Hindlimb muscle (tissue), 1 donor: ENCODE measurements around the gene SCN1A. TPM values are rescaled to one million over a fixed set of nuclear protein-coding genes. Genes with fewer than 3 reads are reported as not detected.
"Not testable (repeated sequence)": the region's sequence is repeated elsewhere in the genome, so short reads cannot be mapped to it uniquely, and the experiment has no call there.

Source experiments
- DNase-seq: peaks from one replicate; pipeline ENCODE4 v3.0.0-alpha.2; 2013
- polyA plus RNA-seq: library from polyadenylated mRNA; unstranded; fragments of 120-200 nt; gene quantifications from one replicate; pipeline ENCODE4 v1.2.1, GENCODE V29; 2013; ENCODE audit not compliant: insufficient read length

The SCN1A gene
- polyA plus RNA-seq, 1 donor, result 0.25 TPM

GRCh38 chr2:166081131-166081632, 46.6 kb downstream of the SCN1A start:
- DNase-seq, result no peak

GRCh38 chr2:166074430-166074829, 53.4 kb downstream of the SCN1A start:
- no peak for DNase-seq

- DNase-seq, result no peak
Measured at GRCh38 chr2:166074011-166074410, 53.8 kb downstream of the SCN1A start.

GRCh38 chr2:166070231-166070630, 57.6 kb downstream of the SCN1A start:
- no peak for DNase-seq

GRCh38 chr2:166068981-166069380, 58.8 kb downstream of the SCN1A start:
- no peak for DNase-seq

GRCh38 chr2:166067229-166067628, 60.6 kb downstream of the SCN1A start:
- DNase-seq, result no peak

- no peak for DNase-seq
Measured at GRCh38 chr2:166060191-166060590, 67.6 kb downstream of the SCN1A start.

- peak; percentile 12 for DNase-seq
Measured at GRCh38 chr2:166057370-166058164, 70.3 kb downstream of the SCN1A start.

- DNase-seq, result no peak
Measured at GRCh38 chr2:166044853-166045483, 82.9 kb downstream of the SCN1A start.

GRCh38 chr2:166042768-166043390, 84.9 kb downstream of the SCN1A start:
- DNase-seq, result no peak

GRCh38 chr2:166042356-166042755, 85.5 kb downstream of the SCN1A start:
- no peak for DNase-seq

- DNase-seq, result no peak
Measured at GRCh38 chr2:166041613-166042012, 86.2 kb downstream of the SCN1A start.

- DNase-seq, result no peak
Measured at GRCh38 chr2:166032361-166032760, 95.5 kb downstream of the SCN1A start.

GRCh38 chr2:166031054-166031453, 96.8 kb downstream of the SCN1A start:
- DNase-seq, result no peak

GRCh38 chr2:166025313-166025712, 102.5 kb downstream of the SCN1A start:
- DNase-seq, result no peak

- no peak for DNase-seq
Measured at GRCh38 chr2:166017208-166017607, 110.6 kb downstream of the SCN1A start.

GRCh38 chr2:166013878-166014277, 113.9 kb downstream of the SCN1A start:
- DNase-seq, result no peak

- no peak for DNase-seq
Measured at GRCh38 chr2:166011660-166012059, 116.2 kb downstream of the SCN1A start.

GRCh38 chr2:166000401-166000800, 127.4 kb downstream of the SCN1A start:
- no peak for DNase-seq

GRCh38 chr2:165990846-165991245, 137.0 kb downstream of the SCN1A start:
- DNase-seq, result no peak

- no peak for DNase-seq
Measured at GRCh38 chr2:165989851-165990250, 138.0 kb downstream of the SCN1A start.

GRCh38 chr2:165985120-165985519, 142.7 kb downstream of the SCN1A start:
- no peak for DNase-seq

GRCh38 chr2:165972161-165972560, 155.7 kb downstream of the SCN1A start:
- not testable (repeated sequence) for DNase-seq

GRCh38 chr2:165970663-165971062, 157.2 kb downstream of the SCN1A start:
- DNase-seq, result no peak
